Mesodermal cell (in vitro differentiated cells): Measurements from ENCODE around the gene ZIC2.

Source experiments
- H3K27ac ChIP-seq: 2 replicates; pipeline ENCODE4 v1.7.0; 2013; ENCODE audit warnings: mild to moderate bottlenecking, low read depth, low read length, moderate library complexity; ENCODE audit not compliant: severe bottlenecking
- H3K36me3 ChIP-seq: 2 replicates; pipeline ENCODE4 v1.7.1; 2013; ENCODE audit warnings: mild to moderate bottlenecking, low read length, moderate library complexity; ENCODE audit not compliant: control insufficient read depth, insufficient read depth
- H3K4me1 ChIP-seq: one replicate; pipeline ENCODE4 v1.7.1; 2013; ENCODE audit warnings: mild to moderate bottlenecking, low read length; ENCODE audit not compliant: insufficient read depth, control insufficient read depth, poor library complexity, severe bottlenecking
- H3K4me3 ChIP-seq: 2 replicates; pipeline ENCODE4 v1.7.0; 2013; ENCODE audit warnings: low read length, control low read depth, mild to moderate bottlenecking; ENCODE audit not compliant: insufficient read depth, poor library complexity, severe bottlenecking; ENCODE audit errors: extremely low read depth
- H3K9me3 ChIP-seq: 2 replicates; pipeline ENCODE4 v1.7.1; 2013; ENCODE audit warnings: mild to moderate bottlenecking, low read length, moderate library complexity; ENCODE audit not compliant: control insufficient read depth
- WGBS, 2 experiments: methylation state at CpG; one replicate each; pipeline ENCODE4 v1.1.5; 2013; ENCODE audit warnings: missing lambda C conversion rate in 2 of 2; ENCODE audit not compliant: insufficient coverage in 2 of 2; 5-methylcytosine and 5-hydroxymethylcytosine counted together

Gene ZIC2

DNA sequence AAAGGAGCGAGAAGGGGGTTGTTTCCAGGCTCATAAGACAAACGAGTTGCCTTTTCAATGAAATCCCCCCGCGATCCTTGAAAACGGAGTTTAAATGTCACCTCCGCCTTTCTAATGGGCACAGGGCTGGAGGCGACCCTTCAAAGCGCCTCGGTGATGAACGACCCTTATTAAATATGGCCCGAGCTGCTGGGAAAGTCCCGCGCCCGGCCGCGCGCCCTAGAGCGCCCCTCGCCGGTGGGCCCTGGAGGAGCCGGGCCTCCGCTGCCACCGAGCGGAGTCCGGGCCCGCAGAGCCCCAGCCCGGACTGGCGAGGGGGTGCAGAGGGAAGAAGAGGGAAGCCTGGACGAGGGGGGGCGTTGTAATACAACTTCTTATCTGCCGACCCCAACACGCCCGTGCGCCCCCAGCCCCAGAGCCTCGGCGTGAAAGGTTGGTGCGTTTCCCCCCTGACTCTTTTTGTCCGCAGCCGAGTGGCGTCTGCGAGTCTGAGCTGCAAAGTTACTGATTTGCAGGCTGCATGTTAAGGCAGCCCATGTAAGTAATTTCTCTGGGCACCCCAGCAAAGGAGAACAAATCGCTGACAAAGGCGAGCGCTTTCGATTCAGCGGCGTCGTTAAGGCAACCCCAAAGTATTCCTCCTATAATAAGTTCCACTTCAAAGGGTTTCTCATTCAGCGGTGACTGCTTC lies 21.9 kb upstream of the ZIC2 start:
- no peaks in the 10 kb centered on the region for H3K36me3 ChIP-seq
- peaks cover 19% of the 10 kb centered on the region for H3K4me1 ChIP-seq
- no peaks in the 10 kb centered on the region for H3K9me3 ChIP-seq
- H3K4me3 ChIP-seq: peak overlapping the region; percentile 28
- peak overlapping the region; percentile 74 for H3K27ac ChIP-seq
- 1% methylated on average over 36 to 48 of the region's 49 CpGs for WGBS, 2 experiments

- 9 to 11% methylated on average over 11 to 12 of the region's 13 CpGs for WGBS, 2 experiments
- Histone ChIP-seq H3K4me3 (no peak overlapping the region), H3K4me1 (peaks cover 19% of the 10 kb centered on the region), H3K36me3 (no peaks in the 10 kb centered on the region), H3K9me3 (no peaks in the 10 kb centered on the region), H3K27ac (peak overlapping the region; percentile 3)
Observed at GRCh38 chr13:99960663-99961311, 20.8 kb upstream of the ZIC2 start.

- H3K27ac ChIP-seq: no peak overlapping the region
- no peaks in the 10 kb centered on the region for H3K36me3 ChIP-seq
- WGBS, 2 experiments: 60 to 72% methylated on average over 3 to 7 of the region's 8 CpGs
- no peaks in the 10 kb centered on the region for H3K9me3 ChIP-seq
- H3K4me3 ChIP-seq: no peak overlapping the region
- H3K4me1 ChIP-seq: peaks cover 14% of the 10 kb centered on the region
Observed at GRCh38 chr13:99961636-99962035, 19.9 kb upstream of the ZIC2 start.

GRCh38 chr13:99962242-99962641 lies 19.3 kb upstream of the ZIC2 start:
- Histone ChIP-seq H3K27ac (no peak overlapping the region), H3K9me3 (no peaks in the 10 kb centered on the region), H3K4me1 (peaks cover 8% of the 10 kb centered on the region), H3K36me3 (no peaks in the 10 kb centered on the region), H3K4me3 (no peak overlapping the region)
- 80 to 95% methylated on average over 1 of the region's 1 CpG for WGBS, 2 experiments

- WGBS, 2 experiments: 85 to 94% methylated on average over 2 to 3 of the region's 3 CpGs
- H3K4me3 ChIP-seq: no peak overlapping the region
- H3K36me3 ChIP-seq: no peaks in the 10 kb centered on the region
- no peaks in the 10 kb centered on the region for H3K4me1 ChIP-seq
- no peaks in the 10 kb centered on the region for H3K9me3 ChIP-seq
- H3K27ac ChIP-seq: no peak overlapping the region
Observed at GRCh38 chr13:99963816-99964339, 17.7 kb upstream of the ZIC2 start.

DNA sequence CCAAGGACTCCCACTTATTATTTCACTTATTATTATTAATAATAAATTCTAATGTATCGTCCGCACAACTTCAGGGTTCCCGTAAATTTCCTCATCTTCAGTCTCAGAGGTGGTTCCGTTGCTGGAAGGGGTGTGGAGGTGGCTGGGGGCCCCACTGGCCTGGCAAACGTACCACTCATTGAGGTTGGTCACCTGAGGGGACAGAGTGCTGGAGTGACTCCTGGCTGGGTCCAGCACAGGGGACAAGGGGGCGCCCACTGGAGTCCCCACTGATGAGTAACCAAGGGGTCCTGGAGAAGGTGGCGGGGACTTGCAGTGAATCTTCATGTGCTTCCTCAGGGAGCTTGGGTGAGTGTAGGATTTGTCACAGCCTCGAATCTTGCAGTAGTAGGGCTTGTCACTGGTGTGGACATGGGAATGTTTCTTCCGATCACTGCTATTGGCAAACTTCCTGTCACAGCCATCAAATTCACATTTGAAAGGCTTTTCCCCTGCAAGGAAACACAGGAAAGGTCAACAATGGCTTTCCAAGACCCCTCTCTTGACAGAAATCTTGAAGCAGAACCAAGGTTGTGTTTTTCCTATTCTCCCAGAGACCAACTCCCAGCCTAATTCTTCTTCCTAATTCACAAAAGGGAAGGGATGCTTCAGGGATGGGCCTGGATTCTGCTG lies 16.1 kb upstream of the ZIC2 start:
- H3K36me3 ChIP-seq: no peaks in the 10 kb centered on the region
- H3K4me3 ChIP-seq: no peak overlapping the region
- 83 to 86% methylated on average over 5 to 9 of the region's 9 CpGs for WGBS, 2 experiments
- H3K27ac ChIP-seq: no peak overlapping the region
- H3K9me3 ChIP-seq: no peaks in the 10 kb centered on the region
- H3K4me1 ChIP-seq: no peaks in the 10 kb centered on the region

DNA sequence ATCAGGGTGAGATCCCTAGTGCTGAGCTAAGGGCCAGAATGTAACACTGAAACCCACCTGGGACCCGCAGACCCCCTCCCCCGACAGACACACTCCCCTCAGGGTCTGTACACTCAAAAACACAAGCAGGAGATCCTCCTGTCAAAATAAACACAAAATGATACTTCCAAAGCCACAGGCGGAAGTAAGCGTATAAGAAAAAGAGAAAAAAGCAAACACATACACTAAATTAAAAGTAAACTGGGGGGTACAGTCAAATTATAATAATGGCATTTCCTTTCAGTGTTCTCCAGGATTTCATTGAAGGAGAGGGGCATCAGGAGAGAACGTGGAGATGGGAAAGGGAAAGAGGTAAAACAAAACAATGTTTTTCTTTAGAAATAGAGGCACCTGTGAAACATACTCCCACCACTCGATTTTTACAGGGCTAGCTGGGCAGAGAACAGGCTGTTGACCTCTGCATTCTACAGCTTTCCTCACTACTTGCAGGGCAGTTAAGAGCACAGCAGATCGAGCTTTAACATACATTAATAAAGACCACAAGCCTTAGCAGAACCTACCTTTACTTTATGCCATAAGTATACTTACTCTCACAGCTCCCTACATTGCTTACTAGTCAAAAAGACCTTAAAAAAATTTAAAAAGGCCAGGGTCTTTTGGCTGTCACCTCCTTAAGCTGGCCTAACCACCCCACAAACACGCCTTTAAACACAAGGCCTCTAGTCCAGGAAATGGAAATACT lies 15.3 kb upstream of the ZIC2 start:
- no peaks in the 10 kb centered on the region for H3K36me3 ChIP-seq
- WGBS, 2 experiments: 48 to 62% methylated on average over 2 of the region's 8 CpGs

DNA sequence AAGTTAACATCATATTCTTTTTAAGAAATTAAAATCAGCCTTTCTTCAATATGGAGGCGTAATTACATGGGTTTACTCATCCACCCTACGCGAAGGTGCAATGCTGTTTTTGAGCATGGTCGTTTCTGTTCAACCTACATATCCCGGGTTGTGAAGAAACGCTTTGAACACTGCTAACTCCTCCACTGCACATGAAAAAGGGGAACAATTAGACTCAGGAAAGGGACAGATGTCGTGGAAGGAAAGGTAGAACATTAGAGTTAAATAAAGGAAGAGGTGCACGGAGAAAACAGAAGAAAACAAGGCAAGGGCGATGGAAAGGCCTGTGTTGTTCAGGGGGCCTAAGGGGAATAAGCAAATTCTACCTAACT lies 14.1 kb upstream of the ZIC2 start:
- Histone ChIP-seq H3K9me3 (no peaks in the 10 kb centered on the region), H3K4me1 (peaks cover 7% of the 10 kb centered on the region), H3K4me3 (peak overlapping the region; percentile 47), H3K27ac (peak overlapping the region; percentile 82), H3K36me3 (no peaks in the 10 kb centered on the region)
- WGBS, 2 experiments: 27 to 47% methylated on average over 6 to 7 of the region's 9 CpGs

More for the DNA sequence above, 15.3 kb upstream of the ZIC2 start:
- Histone ChIP-seq H3K9me3 (no peaks in the 10 kb centered on the region), H3K27ac (peak overlapping the region; percentile 26), H3K4me1 (no peaks in the 10 kb centered on the region), H3K4me3 (no peak overlapping the region)

GRCh38 chr13:99967869-99968520 lies 13.6 kb upstream of the ZIC2 start:
- H3K36me3 ChIP-seq: no peaks in the 10 kb centered on the region
- 1 to 2% methylated on average over 43 to 55 of the region's 58 CpGs for WGBS, 2 experiments
- H3K4me1 ChIP-seq: peaks cover 7% of the 10 kb centered on the region
- H3K9me3 ChIP-seq: no peaks in the 10 kb centered on the region
- peak overlapping the region; percentile 82 for H3K27ac ChIP-seq
- peak overlapping the region; percentile 47 for H3K4me3 ChIP-seq
